GM18520 (cell line): ENCODE results near the gene DUSP10.

Source experiments
- ATAC-seq: cut with Tn5 transposase; IDR thresholded peaks from one replicate; pipeline ENCODE4 v1.9.1; 2021; ENCODE audit not compliant: unreplicated experiment

The DUSP10 gene

GRCh38 chr1:221735999-221736398 lies 5.9 kb downstream of the DUSP10 start:
- no peak for ATAC-seq

- no peak for ATAC-seq
Measured at GRCh38 chr1:221734187-221734586, 7.7 kb downstream of the DUSP10 start.

- ATAC-seq: no peak
Measured at GRCh38 chr1:221732052-221732451, 9.8 kb downstream of the DUSP10 start.

GRCh38 chr1:221729771-221730330 lies 12.0 kb downstream of the DUSP10 start:
- no peak for ATAC-seq

- ATAC-seq: no peak
Measured at GRCh38 chr1:221728037-221728505, 13.8 kb downstream of the DUSP10 start.

- no peak for ATAC-seq
Measured at GRCh38 chr1:221727146-221728036, 14.5 kb downstream of the DUSP10 start.

- peak; percentile 49 for ATAC-seq
Measured at GRCh38 chr1:221725735-221726672, 15.9 kb downstream of the DUSP10 start.

GRCh38 chr1:221724931-221725605 lies 16.8 kb downstream of the DUSP10 start:
- ATAC-seq: no peak

GRCh38 chr1:221723848-221724236 lies 18.0 kb downstream of the DUSP10 start:
- no peak for ATAC-seq

- no peak for ATAC-seq
Measured at GRCh38 chr1:221723018-221723847, 18.7 kb downstream of the DUSP10 start.

GRCh38 chr1:221722254-221723017 lies 19.5 kb downstream of the DUSP10 start:
- no peak for ATAC-seq

- no peak for ATAC-seq
Measured at GRCh38 chr1:221720545-221720944, 21.3 kb downstream of the DUSP10 start.

- ATAC-seq: no peak
Measured at GRCh38 chr1:221719987-221720386, 21.9 kb downstream of the DUSP10 start.

- no peak for ATAC-seq
Measured at GRCh38 chr1:221719278-221719597, 22.7 kb downstream of the DUSP10 start.

- ATAC-seq: no peak
Measured at GRCh38 chr1:221718381-221719277, 23.3 kb downstream of the DUSP10 start.

GRCh38 chr1:221717485-221717853 lies 24.4 kb downstream of the DUSP10 start:
- ATAC-seq: no peak

GRCh38 chr1:221716713-221717484 lies 25.0 kb downstream of the DUSP10 start:
- ATAC-seq: no peak
